HG03025 (cell line): ENCODE data around the gene HDAC8.

ENCODE experiments used
- ATAC-seq: cut with Tn5 transposase; IDR thresholded peaks from one replicate; pipeline ENCODE4 v1.9.1; 2021; ENCODE audit warnings: mild to moderate bottlenecking, moderate library complexity; ENCODE audit not compliant: unreplicated experiment, low FRiP score

HDAC8 gene

GRCh38 chrX:72387247-72387646 lies 185.4 kb downstream of the HDAC8 start:
- ATAC-seq, result no peak

- no peak for ATAC-seq
These were observed 190.4 kb downstream of the HDAC8 start for GRCh38 chrX:72382202-72382595.

DNA sequence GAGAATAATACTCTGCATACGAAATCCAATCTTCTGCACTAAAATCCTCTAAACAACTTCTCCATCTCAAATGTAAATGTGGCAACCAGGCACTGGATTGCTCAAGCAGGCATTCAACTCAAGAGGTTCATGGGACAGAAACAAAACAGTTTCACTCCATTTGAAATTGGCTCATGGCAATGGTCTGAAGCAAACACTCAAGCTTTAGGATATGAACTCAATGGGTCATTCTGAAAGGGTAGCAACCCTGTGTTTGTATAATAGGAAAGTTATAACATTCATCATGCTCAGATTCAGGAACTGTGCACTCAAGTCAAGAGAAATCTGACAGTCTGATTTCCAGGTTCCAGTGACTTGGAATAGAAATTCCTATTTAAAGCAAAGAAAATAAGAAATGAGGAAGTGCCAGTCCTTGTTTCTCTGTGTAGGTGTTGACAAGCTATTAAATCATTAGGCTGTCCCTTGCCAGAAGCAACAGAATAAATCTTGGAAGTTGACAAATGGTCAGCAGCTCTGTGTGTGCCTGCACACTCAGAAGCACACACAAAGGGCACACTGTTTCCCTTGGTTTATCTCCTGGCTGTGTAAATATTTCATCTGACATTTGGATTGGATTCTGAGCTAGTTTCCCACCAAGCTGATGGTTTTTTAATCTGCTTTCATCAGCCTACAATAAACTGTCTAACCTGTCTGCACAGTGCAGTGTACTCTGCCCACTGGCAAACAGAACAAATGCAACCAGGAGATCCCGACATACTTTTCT lies 191.0 kb downstream of the HDAC8 start:
- no peak for ATAC-seq

- no peak for ATAC-seq
These were observed 196.5 kb downstream of the HDAC8 start for GRCh38 chrX:72376124-72376523.

DNA sequence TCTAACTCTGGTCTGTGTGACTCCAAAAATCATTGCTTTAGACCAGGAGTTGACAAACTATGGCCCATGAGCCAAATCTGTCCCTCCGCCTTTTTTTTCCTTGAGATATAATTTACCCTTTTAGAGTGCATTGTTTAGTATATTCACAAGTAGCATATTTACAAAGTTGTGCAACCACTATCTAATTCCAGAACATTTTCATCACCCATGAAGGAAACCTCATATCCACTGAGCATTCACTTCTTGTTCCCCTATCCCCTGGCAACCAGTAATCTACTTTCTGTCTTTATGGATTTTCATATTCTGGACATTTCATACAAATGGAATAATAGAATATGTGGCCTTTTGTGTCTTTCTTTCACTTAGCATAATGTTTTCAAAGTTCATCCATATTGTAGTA lies 199.5 kb downstream of the HDAC8 start:
- ATAC-seq, result no peak

GRCh38 chrX:72372735-72373134 lies 199.9 kb downstream of the HDAC8 start:
- no peak for ATAC-seq

- ATAC-seq, result no peak
These were observed 201.2 kb downstream of the HDAC8 start for GRCh38 chrX:72371405-72371804.

DNA sequence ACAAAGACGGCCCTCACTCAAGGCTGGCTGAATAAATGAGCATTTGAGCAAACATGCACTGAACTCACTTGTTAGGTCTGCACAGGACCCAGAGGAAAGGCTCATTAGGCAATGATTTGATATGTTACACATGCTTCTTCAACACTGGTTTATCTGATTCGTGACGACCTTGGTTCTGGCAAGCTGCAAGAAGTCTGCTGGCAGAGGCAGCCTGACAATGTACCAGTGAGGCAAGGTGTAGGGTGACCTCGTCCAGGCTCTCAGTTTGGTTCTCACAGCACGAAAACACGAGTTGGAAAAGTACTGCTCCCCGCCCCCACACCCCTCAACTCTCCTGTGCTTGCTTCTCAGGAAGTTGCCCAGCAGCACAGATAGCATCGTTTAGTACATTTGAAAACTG lies 203.8 kb downstream of the HDAC8 start:
- no peak for ATAC-seq

GRCh38 chrX:72367516-72367915 lies 205.1 kb downstream of the HDAC8 start:
- no peak for ATAC-seq

DNA sequence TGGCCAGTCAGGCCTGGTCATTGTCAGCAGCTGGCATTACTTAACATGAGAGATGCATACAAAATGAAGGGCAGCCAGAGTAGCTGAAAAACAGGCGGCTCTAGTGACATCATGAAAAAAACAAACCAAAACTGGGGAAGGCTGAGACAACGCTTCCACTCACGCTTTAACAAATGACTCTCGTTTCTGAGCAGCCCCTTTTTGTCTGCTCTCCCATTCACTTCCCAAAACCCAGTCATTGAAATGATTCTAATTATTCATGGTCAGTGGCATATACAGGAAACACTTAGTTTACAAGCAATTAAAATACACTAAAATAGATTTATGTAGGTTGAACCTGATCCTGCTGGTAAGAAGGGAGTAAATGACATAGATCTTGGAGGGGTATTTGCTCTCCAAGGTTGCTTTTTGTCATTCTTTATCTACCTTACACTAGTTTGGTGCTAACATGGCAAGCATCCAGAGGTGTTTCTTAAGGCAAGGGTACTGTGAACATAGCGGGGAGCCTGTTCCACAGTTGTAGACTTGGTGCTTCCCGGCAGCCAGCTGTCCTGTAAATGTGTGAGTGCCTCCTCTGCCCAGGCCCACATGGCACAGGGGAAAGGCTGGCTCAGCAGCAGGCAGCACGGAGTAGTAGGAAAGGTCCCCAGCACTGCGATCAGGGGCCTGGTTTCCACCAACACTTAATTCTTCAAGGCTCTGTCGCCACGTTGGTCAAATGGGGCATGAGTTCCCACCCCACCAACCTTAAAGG lies 205.8 kb downstream of the HDAC8 start:
- ATAC-seq, result no peak

DNA sequence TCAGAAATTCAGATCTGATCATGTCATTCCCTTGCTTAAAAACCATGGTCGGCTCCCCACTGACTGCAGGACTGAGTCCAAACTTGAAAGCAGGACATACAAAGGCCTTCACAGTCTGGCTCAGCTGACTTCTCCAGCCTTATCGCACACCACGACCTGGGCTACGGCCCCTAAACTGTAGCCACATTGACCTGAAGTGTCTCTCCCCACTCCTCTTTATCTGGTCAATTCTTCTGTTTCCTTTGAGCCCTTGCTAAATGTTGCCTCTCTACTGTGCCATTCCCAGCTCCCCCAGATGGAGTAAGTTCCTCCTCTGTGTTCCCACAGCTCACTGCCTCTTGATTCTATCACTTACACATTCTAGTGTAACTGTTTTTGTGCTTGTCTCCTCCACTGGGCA lies 206.5 kb downstream of the HDAC8 start:
- no peak for ATAC-seq

DNA sequence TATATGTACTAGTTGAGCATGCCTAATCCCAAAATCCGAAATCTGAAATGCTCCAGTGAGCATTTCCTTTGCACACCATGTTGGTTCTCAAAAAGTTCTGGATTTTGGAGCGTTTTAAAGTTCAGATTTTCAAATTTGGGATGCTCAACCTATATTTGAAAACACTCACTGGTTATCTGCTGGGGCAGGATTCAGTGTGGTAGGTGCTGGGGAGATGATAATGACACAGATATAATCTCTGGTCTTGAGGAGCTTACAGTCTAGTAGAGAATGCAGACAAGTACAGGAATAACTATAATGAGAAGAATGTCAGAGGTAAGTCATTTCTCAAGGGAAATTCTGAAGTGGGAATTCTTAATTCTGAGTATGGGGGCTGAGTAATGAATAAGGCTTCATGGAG lies 207.5 kb downstream of the HDAC8 start:
- ATAC-seq, result no peak

- no peak for ATAC-seq
These were observed 212.3 kb downstream of the HDAC8 start for GRCh38 chrX:72360326-72360725.

DNA sequence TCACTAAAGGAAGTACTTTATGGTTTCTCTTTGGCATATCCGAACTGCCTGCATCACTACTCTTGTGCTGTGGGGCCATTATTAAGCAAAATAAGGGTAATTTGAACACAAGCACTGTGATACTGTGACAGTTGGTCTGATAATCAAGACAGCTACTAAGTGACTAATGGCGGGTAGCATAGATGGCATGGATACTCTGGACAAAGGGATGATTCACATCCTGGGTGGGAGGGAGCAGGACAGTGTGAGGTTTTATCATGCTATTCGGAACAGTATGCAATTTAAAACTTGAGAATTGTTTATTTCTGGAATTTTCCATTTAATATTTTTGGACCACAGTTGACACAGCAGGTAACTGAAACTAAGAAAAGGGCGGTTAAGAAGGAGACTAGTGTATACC lies 214.3 kb downstream of the HDAC8 start:
- no peak for ATAC-seq

DNA sequence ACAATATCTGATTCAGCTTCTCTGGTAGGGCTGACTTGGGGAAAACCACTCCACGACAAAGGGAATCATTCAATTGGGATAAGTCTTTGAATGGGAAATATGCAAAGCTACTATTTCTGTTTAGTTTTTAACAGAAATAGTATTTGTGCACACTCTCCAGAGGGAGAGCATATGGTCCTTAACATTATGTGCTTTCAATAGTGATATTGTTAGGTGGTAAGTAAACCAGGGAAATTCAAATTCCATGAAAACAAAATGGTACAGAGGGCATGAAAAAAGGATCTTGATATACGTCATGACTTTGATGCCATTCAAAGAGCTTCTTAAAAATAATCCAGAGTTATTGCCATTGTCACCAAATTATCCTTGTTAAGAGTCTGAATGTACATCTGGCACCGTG lies 219.9 kb downstream of the HDAC8 start:
- no peak for ATAC-seq

DNA sequence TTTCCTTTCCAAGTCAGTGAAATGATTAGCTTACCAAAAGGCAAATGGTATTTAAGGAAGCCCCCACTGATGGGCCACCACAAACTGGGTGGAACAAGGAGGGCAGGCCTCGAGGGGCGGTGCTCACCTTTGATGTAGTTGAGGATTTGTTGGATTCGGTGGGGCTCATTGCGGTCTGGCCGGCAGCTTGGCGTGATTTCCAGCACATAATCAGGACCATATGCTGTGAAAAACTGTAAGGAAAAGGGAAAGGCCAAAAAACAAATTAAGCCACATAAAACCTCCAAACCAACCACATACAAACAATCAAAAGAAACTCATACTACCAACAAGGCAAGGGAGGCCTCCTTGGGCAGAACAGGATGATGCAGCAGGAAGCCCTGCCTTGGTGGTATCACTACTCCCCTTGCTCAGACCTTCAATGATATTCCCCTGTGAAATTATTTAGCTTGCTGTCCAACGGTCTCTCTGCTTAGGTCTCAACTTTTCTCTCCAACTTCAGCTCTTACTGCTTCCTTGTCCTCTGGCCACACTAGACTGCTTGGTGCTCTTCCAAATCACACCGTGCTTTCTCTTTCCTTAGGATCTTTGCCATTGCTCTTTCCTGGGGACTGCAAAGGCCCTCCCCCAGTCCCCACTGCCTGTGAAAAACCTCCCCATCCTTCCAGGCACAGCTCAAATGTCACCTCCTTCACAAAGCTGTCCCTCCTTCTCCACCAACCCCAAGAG lies 220.9 kb downstream of the HDAC8 start:
- ATAC-seq, result no peak

GRCh38 chrX:72349190-72349589 lies 223.5 kb downstream of the HDAC8 start:
- peak; percentile 70 for ATAC-seq

DNA sequence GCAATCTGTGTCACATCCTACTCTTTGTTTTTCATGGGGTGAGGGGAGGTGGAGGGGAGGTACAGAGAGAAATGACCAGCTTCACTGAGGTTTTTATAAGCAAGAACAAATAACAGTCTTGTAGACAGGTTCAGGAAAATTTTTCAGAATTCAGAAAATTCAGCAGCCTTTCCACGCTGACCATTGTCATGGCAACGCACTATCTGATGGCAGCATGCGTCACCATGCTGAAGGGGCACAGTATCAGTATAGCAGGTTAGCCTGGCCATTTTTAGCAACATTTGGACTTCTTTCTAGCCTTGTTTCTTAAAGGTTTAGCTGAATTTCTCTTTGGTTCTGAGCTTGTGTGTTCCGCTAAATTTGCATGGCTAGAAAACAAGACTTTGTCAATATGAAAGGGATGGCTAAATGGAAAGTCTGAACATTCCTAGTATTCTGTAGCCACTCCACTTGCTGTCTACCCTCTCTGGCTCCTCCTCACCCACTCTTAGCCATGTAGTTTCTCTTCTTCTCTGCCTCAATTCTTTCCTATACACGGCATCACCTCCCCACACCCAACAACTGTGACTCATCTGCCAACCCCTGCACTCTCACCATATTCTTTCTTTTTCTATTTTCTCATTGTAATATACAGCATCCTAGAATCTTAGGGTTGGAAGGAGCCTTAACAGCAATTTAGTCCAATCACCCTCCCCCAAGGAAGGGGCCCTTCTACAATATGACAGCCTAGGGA lies 224.2 kb downstream of the HDAC8 start:
- no peak for ATAC-seq

DNA sequence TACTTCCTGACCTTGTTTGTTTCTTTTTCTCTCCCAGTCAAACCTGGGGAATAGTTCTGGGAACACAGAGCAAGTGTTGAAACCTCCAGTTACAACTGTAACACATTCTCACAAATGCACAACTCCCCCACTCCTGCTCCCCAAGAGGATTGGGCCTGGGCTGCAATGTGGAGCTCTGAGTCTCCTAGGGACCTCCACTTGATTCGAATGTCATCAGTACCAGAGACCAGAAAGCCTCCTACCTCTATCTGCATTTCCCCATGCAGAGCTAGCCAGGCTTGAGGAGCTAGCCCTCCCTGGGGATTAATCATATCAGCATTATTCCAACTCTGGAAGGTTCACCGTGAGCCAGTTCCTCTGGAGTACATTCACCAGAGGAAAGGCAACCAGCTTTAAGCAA lies 225.3 kb downstream of the HDAC8 start:
- ATAC-seq, result no peak

- no peak for ATAC-seq
These were observed 226.2 kb downstream of the HDAC8 start for GRCh38 chrX:72346302-72346949.
